ENCODE results near the gene TTLL1.
"Not testable (repeated sequence)": the region's sequence is repeated elsewhere in the genome, so short reads cannot be mapped to it uniquely, and the experiment has no call there.

Gene TTLL1

GRCh38 chr22:43036282-43036829 is 52.8 kb downstream of the TTLL1 start:
- Mint-ChIP-seq H3K27ac (no peak overlapping the region), H3K4me3 (no peak overlapping the region), H3K4me1 (peaks cover 4% of the 10 kb centered on the region), H3K9me3 (no peaks in the 10 kb centered on the region), H3K36me3 (ENCODE audit: low read depth) (no peaks in the 10 kb centered on the region), H3K27me3 (ENCODE audit: low read depth) (no peaks in the 10 kb centered on the region)
- no peak for TF ChIP-seq CTCF (IDR thresholded peaks at IDR 0.05; ENCODE audit: unreplicated experiment in 3 of 3)

- peaks cover 4% of the 10 kb centered on the region for H3K4me1 Mint-ChIP-seq
- no peaks in the 10 kb centered on the region for H3K36me3 Mint-ChIP-seq (ENCODE audit: low read depth)
- H3K27ac Mint-ChIP-seq, result no peak overlapping the region
- peaks cover 4% of the 10 kb centered on the region for H3K27me3 Mint-ChIP-seq (ENCODE audit: low read depth)
- H3K9me3 Mint-ChIP-seq, result no peaks in the 10 kb centered on the region
- H3K4me3 Mint-ChIP-seq, result no peak overlapping the region
- no peak for TF ChIP-seq CTCF (IDR thresholded peaks at IDR 0.05; ENCODE audit: unreplicated experiment in 3 of 3)
Observed at GRCh38 chr22:43035250-43035649, 53.9 kb downstream of the TTLL1 start.

GRCh38 chr22:43031617-43032016 is 57.6 kb downstream of the TTLL1 start:
- H3K4me3 Mint-ChIP-seq, result no peak overlapping the region
- H3K36me3 Mint-ChIP-seq (ENCODE audit: low read depth), result no peaks in the 10 kb centered on the region
- H3K9me3 Mint-ChIP-seq, result no peaks in the 10 kb centered on the region
- peaks cover 4% of the 10 kb centered on the region for H3K4me1 Mint-ChIP-seq
- H3K27ac Mint-ChIP-seq, result no peak overlapping the region
- TF ChIP-seq CTCF (IDR thresholded peaks at IDR 0.05; ENCODE audit: unreplicated experiment in 3 of 3), result no peak
- peaks cover 4% of the 10 kb centered on the region for H3K27me3 Mint-ChIP-seq (ENCODE audit: low read depth)

DNA sequence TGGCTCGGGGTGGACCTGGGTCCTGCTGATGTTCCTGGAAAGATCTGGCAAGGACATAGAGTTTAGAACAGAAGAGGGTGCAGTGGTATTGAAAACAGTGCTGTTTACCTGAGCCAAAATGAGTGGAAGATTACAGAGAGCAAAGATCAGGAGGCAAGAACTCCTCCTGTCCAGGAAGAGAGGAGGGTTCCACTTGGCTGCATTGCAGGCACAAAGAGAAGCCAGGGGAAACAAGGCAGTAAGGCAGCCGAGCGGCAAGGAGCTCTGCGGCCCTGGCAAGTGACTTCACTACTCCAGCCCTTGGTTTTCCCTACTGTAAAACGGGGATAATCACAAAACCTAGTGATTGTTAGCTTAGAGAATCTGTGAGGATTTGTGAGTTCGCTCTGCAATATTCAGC is 70.6 kb downstream of the TTLL1 start:
- H3K4me3 Mint-ChIP-seq, result no peak overlapping the region
- peaks cover 11% of the 10 kb centered on the region for H3K4me1 Mint-ChIP-seq
- no peaks in the 10 kb centered on the region for H3K9me3 Mint-ChIP-seq
- H3K36me3 Mint-ChIP-seq (ENCODE audit: low read depth), result no peaks in the 10 kb centered on the region
- peaks cover 12% of the 10 kb centered on the region for H3K27me3 Mint-ChIP-seq (ENCODE audit: low read depth)
- TF ChIP-seq CTCF (IDR thresholded peaks at IDR 0.05; ENCODE audit: unreplicated experiment in 3 of 3), result no peak
- peak overlapping the region in 2 of 3 experiments; percentile 49 to 53 for H3K27ac Mint-ChIP-seq

GRCh38 chr22:43017525-43018460 is 71.4 kb downstream of the TTLL1 start:
- H3K9me3 Mint-ChIP-seq, result no peaks in the 10 kb centered on the region

GRCh38 chr22:43016150-43016549 is 73.0 kb downstream of the TTLL1 start:
- H3K27ac Mint-ChIP-seq; H3K36me3 Mint-ChIP-seq (ENCODE audit: low read depth); H3K4me3 Mint-ChIP-seq; H3K9me3 Mint-ChIP-seq; H3K27me3 Mint-ChIP-seq (ENCODE audit: low read depth): not testable (repeated sequence)
- peaks cover 23% of the 10 kb centered on the region for H3K4me1 Mint-ChIP-seq

More at GRCh38 chr22:43017525-43018460, 71.4 kb downstream of the TTLL1 start:
- no peaks in the 10 kb centered on the region for H3K36me3 Mint-ChIP-seq (ENCODE audit: low read depth)
- H3K27ac Mint-ChIP-seq, result peak overlapping the region in 2 of 3 experiments; percentile 49 to 53
- H3K27me3 Mint-ChIP-seq (ENCODE audit: low read depth), result peaks cover 9% of the 10 kb centered on the region
- H3K4me3 Mint-ChIP-seq, result peak overlapping the region; percentile 51 to 67 (median 59)
- H3K4me1 Mint-ChIP-seq, result peaks cover 19% of the 10 kb centered on the region
- TF ChIP-seq CTCF (IDR thresholded peaks at IDR 0.05; ENCODE audit: unreplicated experiment in 3 of 3), result no peak
